ENCODE data around the gene HOXC9. TPM values are rescaled to one million over a fixed set of nuclear protein-coding genes. Genes with fewer than 3 reads are reported as not detected.

Gene HOXC9
- total and polyA plus RNA-seq, 4 donors = not detected

DNA sequence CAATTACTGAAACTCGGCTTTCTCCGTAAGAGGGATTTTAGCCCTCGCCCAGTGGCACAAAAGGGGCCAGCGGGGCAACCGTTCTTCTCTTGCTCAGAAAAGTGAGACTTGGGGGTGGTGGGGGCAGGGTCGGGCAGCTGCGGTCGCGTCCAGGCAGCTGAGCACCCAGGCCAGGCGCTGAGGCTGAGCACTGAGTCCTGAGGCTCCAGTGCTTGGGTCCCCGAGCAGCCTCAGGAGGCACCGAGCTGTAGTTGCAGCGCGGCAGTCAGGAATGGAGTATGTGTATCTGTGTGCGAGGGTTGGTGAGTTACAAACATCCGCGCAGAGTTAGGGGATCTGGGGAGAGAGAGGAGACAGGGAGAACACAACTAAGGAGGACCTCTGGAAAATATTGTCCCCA lies 24.2 kb downstream of the HOXC9 start:
- Histone ChIP-seq H3K9ac (ENCODE audit: low read depth in 1 of 2, low read length in 2 of 2) (no peak overlapping the region), H3K27ac (ENCODE audit: low read depth in 1 of 2, low read length in 2 of 2) (no peak overlapping the region), H3K9me3 (ENCODE audit: control insufficient read depth in 4 of 4, low read length in 3 of 4) (no peaks in the 10 kb centered on the region), H3K27me3 (ENCODE audit: control insufficient read depth in 4 of 4, insufficient read depth in 4 of 4, low read length in 3 of 4) (peaks cover 8 to 46% (median 29%) of the 10 kb centered on the region in 4 donors), H3K4me1 (ENCODE audit: control insufficient read depth in 4 of 4, insufficient read depth in 4 of 4, low read length in 3 of 4) (peaks cover 0 to 9% (median 3%) of the 10 kb centered on the region in 4 donors), H3K36me3 (ENCODE audit: control insufficient read depth in 4 of 4, insufficient read depth in 3 of 4, low read depth in 1 of 4, low read length in 3 of 4) (no peaks in the 10 kb centered on the region), H3K4me3 (ENCODE audit: low read depth in 1 of 3, low read length in 3 of 3) (no peak overlapping the region)
- 12% methylated on average over 17 of the region's 17 CpGs for WGBS
- TF ChIP-seq HNF4A (conservative IDR thresholded peaks at IDR 0.05) = no peak
- TF ChIP-seq, protein P1, sequence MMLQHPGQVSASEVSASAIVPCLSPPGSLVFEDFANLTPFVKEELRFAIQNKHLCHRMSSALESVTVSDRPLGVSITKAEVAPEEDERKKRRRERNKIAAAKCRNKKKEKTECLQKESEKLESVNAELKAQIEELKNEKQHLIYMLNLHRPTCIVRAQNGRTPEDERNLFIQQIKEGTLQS (IDR thresholded peaks at IDR 0.05) = no peak
- TF ChIP-seq, protein P2, sequence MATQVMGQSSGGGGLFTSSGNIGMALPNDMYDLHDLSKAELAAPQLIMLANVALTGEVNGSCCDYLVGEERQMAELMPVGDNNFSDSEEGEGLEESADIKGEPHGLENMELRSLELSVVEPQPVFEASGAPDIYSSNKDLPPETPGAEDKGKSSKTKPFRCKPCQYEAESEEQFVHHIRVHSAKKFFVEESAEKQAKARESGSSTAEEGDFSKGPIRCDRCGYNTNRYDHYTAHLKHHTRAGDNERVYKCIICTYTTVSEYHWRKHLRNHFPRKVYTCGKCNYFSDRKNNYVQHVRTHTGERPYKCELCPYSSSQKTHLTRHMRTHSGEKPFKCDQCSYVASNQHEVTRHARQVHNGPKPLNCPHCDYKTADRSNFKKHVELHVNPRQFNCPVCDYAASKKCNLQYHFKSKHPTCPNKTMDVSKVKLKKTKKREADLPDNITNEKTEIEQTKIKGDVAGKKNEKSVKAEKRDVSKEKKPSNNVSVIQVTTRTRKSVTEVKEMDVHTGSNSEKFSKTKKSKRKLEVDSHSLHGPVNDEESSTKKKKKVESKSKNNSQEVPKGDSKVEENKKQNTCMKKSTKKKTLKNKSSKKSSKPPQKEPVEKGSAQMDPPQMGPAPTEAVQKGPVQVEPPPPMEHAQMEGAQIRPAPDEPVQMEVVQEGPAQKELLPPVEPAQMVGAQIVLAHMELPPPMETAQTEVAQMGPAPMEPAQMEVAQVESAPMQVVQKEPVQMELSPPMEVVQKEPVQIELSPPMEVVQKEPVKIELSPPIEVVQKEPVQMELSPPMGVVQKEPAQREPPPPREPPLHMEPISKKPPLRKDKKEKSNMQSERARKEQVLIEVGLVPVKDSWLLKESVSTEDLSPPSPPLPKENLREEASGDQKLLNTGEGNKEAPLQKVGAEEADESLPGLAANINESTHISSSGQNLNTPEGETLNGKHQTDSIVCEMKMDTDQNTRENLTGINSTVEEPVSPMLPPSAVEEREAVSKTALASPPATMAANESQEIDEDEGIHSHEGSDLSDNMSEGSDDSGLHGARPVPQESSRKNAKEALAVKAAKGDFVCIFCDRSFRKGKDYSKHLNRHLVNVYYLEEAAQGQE (IDR thresholded peaks at IDR 0.05) = no peak
- TF ChIP-seq, protein P3, sequence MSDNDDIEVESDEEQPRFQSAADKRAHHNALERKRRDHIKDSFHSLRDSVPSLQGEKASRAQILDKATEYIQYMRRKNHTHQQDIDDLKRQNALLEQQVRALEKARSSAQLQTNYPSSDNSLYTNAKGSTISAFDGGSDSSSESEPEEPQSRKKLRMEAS (IDR thresholded peaks at IDR 0.05) = no peak
- TF ChIP-seq HNF4G (IDR thresholded peaks at IDR 0.05) = no peak
- TF ChIP-seq NR2F2 (IDR thresholded peaks at IDR 0.05) = no peak
- no peak for TF ChIP-seq JUND (IDR thresholded peaks at IDR 0.05)
- no peak for DNase-seq (ENCODE audit: low spot score)

DNA sequence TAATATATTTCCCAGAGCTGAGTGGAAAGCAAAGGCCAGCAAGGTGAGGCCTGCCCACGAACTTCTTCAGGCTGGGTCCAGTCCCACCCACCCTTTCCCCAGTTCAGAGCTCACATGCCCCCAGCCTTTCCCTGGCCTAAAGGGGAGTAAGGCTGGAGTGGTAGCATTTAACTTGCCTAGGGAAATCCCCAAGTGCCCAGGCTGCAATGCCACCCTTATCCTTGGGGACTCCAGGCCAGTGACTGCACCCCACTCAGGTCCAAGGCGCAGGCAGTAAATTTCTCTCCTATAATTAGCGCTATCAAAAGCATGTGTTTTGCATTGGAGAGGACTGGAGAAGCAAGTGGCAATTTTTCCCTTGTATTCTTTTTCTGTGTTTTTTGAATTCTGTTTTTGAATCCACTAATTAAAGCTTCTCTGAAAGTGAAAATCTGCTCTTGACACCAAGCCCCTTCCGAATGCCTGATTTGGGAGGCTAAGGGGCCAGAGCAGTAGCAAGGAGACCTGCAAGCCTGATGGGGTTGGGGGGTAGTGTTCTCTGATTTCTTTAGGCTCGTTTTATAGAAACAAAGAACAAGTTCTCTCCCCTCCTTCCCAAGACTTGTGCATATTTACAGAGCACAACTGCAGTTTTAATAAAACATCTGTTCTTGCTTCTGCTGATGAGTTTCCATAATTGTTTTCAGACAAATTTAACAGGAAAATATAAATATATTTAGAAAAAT lies 24.8 kb downstream of the HOXC9 start:
- no peak for TF ChIP-seq GABPA (IDR thresholded peaks at IDR 0.05 in 1 of 2, conservative IDR thresholded peaks at IDR 0.05 in 1 of 2)
- TF ChIP-seq HNF4G (IDR thresholded peaks at IDR 0.05) = no peak
- no peak for TF ChIP-seq EGR1 (IDR thresholded peaks at IDR 0.05; ENCODE audit: low read depth in 2 of 2)
- no peak for TF ChIP-seq FOXA1 (IDR thresholded peaks at IDR 0.05)
- TF ChIP-seq, protein P4, sequence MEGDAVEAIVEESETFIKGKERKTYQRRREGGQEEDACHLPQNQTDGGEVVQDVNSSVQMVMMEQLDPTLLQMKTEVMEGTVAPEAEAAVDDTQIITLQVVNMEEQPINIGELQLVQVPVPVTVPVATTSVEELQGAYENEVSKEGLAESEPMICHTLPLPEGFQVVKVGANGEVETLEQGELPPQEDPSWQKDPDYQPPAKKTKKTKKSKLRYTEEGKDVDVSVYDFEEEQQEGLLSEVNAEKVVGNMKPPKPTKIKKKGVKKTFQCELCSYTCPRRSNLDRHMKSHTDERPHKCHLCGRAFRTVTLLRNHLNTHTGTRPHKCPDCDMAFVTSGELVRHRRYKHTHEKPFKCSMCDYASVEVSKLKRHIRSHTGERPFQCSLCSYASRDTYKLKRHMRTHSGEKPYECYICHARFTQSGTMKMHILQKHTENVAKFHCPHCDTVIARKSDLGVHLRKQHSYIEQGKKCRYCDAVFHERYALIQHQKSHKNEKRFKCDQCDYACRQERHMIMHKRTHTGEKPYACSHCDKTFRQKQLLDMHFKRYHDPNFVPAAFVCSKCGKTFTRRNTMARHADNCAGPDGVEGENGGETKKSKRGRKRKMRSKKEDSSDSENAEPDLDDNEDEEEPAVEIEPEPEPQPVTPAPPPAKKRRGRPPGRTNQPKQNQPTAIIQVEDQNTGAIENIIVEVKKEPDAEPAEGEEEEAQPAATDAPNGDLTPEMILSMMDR (IDR thresholded peaks at IDR 0.05; ENCODE audit: low read depth, low read length, missing input control) = no peak
- no peak for TF ChIP-seq TAF1 (conservative IDR thresholded peaks at IDR 0.05)
- Histone ChIP-seq H3K36me3 (ENCODE audit: control insufficient read depth in 4 of 4, insufficient read depth in 3 of 4, low read depth in 1 of 4, low read length in 3 of 4) (no peaks in the 10 kb centered on the region), H3K4me3 (ENCODE audit: low read depth in 1 of 3, low read length in 3 of 3) (no peak overlapping the region), H3K4me1 (ENCODE audit: control insufficient read depth in 4 of 4, insufficient read depth in 4 of 4, low read length in 3 of 4) (peaks cover 0 to 8% (median 2%) of the 10 kb centered on the region in 4 donors), H3K27ac (ENCODE audit: low read depth in 1 of 2, low read length in 2 of 2) (no peak overlapping the region), H3K27me3 (ENCODE audit: control insufficient read depth in 4 of 4, insufficient read depth in 4 of 4, low read length in 3 of 4) (peaks cover 9 to 45% (median 28%) of the 10 kb centered on the region in 4 donors), H3K9me3 (ENCODE audit: control insufficient read depth in 4 of 4, low read length in 3 of 4) (no peaks in the 10 kb centered on the region), H3K9ac (ENCODE audit: low read depth in 1 of 2, low read length in 2 of 2) (no peak overlapping the region)
- 27% methylated on average over 5 of the region's 5 CpGs for WGBS
- DNase-seq (ENCODE audit: low spot score) = no peak

Measured in liver (tissue), 9 donors.